BJ (cell line): ENCODE results near the gene KRR1. TPM values are rescaled to one million over a fixed set of nuclear protein-coding genes. Genes with fewer than 3 reads are reported as not detected.
"Not testable (repeated sequence)": the region's sequence is repeated elsewhere in the genome, so short reads cannot be mapped to it uniquely, and the experiment has no call there.

Experiments used
- CTCF ChIA-PET: fragments of 350-600 bp; formaldehyde crosslinking; extraction: SDS; loops from one replicate; lab custom pipeline; 2021; ENCODE audit warnings: antibody characterized with exemption, inconsistent platforms; lab: Yijun Ruan, JAX
- POLR2A ChIA-PET: fragments of 300-600 bp; sonication (Branson Sonifier 250); formaldehyde crosslinking; extraction: SDS; loops from one replicate; lab custom pipeline; 2021; ENCODE audit warnings: antibody characterized with exemption; lab: Charles Lee
- DNase-seq: peaks from one replicate; pipeline ENCODE4 v3.0.0-alpha.2; 2011; ENCODE audit warnings: low read depth
- H3K27me3 ChIP-seq: 2 replicates; pipeline ENCODE4 v1.6.0; 2011; ENCODE audit warnings: low read length; ENCODE audit not compliant: control insufficient read depth, insufficient read depth
- H3K36me3 ChIP-seq: 2 replicates; pipeline ENCODE4 v1.5.1; 2011; ENCODE audit warnings: low read length; ENCODE audit not compliant: control insufficient read depth, insufficient read depth
- H3K4me3 ChIP-seq: 2 replicates; pipeline ENCODE4 v1.5.1; 2011; ENCODE audit warnings: low read depth, mild to moderate bottlenecking, control low read depth, low read length
- CTCF ChIP-seq: IDR thresholded peaks from 2 replicates; pipeline ENCODE4 v1.5.1; 2011; ENCODE audit warnings: low read depth, mild to moderate bottlenecking, control low read depth, inconsistent platforms, low read length, moderate library complexity; ENCODE audit not compliant: insufficient read depth
- polyA plus RNA-seq: library from polyadenylated mRNA; depleted of rRNA; stranded (reverse); fragments of >200 nt; gene quantifications from 2 replicates; pipeline ENCODE4 v1.2.3, GENCODE V29; 2011

KRR1 gene
- polyA plus RNA-seq, 1 experiment, result 10.4 TPM

DNA sequence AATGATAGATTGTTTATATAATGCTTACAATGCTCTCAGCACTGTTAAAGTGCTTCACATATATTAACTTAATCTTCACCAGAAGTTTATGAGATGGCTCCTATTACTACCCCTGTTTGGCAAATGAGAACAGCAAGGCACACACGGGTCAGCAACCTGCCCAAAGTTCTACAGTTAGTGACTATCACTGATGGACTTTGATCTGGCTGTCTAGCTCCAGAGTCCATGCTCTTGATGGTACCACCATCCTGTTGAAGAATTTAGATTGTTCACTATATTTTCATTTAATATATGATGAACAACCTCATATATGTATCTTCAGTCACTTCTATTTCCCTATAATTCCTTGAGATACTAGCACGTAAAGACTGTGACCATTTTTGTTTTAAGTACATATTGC is 20.2 kb downstream of the KRR1 start:
- peaks cover 3% of the 10 kb centered on the region; the same call in 1 of the 2 replicates for H3K36me3 ChIP-seq
- ChIA-PET CTCF (no interaction called here), POLR2A (no interaction called here)
- no peaks in the 10 kb centered on the region for H3K27me3 ChIP-seq
- H3K4me3 ChIP-seq, result no peak overlapping the region
- no peak for TF ChIP-seq CTCF
- DNase-seq, result no peak

GRCh38 chr12:75489613-75490210 is 21.7 kb downstream of the KRR1 start:
- H3K4me3 ChIP-seq, result no peak overlapping the region
- ChIA-PET CTCF (interaction anchor here (0.6 kb wide), 1 partner anchor 9 kb away, joined by 3 read pairs; no protein-coding TSS in a partner anchor), POLR2A (interaction anchor here (0.7 kb wide), 1 partner anchor 542 kb away, joined by 3 read pairs; the partner anchor contains the start of gene PHLDA1)
- TF ChIP-seq CTCF, result no peak
- H3K27me3 ChIP-seq, result no peaks in the 10 kb centered on the region
- no peak for DNase-seq
- H3K36me3 ChIP-seq, result peaks cover 1% of the 10 kb centered on the region; the same call in 1 of the 2 replicates

GRCh38 chr12:75489187-75489586 is 22.2 kb downstream of the KRR1 start:
- ChIA-PET CTCF (interaction anchor here (0.6 to 0.8 kb wide), 2 partner anchors 52 to 155 kb away, joined by 3 read pairs; no protein-coding TSS in a partner anchor), POLR2A (interaction anchor here (0.7 kb wide), 1 partner anchor 542 kb away, joined by 3 read pairs; the partner anchor contains the start of gene PHLDA1)
- H3K4me3 ChIP-seq, result no peak overlapping the region
- peaks cover 1% of the 10 kb centered on the region; the same call in 1 of the 2 replicates for H3K36me3 ChIP-seq
- no peaks in the 10 kb centered on the region for H3K27me3 ChIP-seq
- DNase-seq, result no peak
- TF ChIP-seq CTCF, result no peak

- ChIA-PET POLR2A (no interaction called here), CTCF (interaction anchor here (0.6 to 0.8 kb wide), 2 partner anchors 52 to 155 kb away, joined by 3 read pairs; no protein-coding TSS in a partner anchor)
- no peak overlapping the region for H3K4me3 ChIP-seq
- H3K36me3 ChIP-seq, result peaks cover 1% of the 10 kb centered on the region; the same call in 1 of the 2 replicates
- no peak for DNase-seq
- peak; percentile 50 for TF ChIP-seq CTCF
- H3K27me3 ChIP-seq, result no peaks in the 10 kb centered on the region
Measured at GRCh38 chr12:75488553-75488952, 22.9 kb downstream of the KRR1 start.

- POLR2A ChIA-PET, result no interaction called here
- no peak for DNase-seq
- Histone ChIP-seq H3K36me3 (no peaks in the 10 kb centered on the region), H3K4me3 (no peak overlapping the region), H3K27me3 (no peaks in the 10 kb centered on the region)
- CTCF ChIA-PET, result interaction anchor here (1.5 kb wide), 1 partner anchor 14 kb away, joined by 3 read pairs; no protein-coding TSS in a partner anchor
- TF ChIP-seq CTCF, result no peak
Measured at GRCh38 chr12:75487308-75487707, 24.1 kb downstream of the KRR1 start.

DNA sequence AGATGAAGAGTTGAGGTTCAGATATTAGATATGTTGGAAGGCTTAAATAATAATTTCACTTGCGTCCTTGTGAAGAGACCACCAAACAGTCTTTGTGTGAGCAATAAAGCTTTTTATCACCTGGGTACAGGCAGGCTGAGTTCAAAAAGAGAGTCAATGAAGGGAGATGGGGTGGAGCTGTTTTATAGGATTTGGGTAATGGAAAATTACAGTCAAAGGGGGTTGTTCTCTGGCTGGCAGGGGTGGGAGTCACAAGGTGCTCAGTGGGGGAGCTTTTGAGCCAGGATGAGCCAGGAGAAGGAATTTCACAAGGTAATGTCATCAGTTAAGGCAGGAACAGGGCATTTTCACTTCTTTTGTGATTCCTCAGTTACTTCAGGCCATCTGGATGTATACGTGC is 27.0 kb downstream of the KRR1 start:
- POLR2A ChIA-PET, H3K36me3 ChIP-seq, H3K4me3 ChIP-seq, H3K27me3 ChIP-seq, DNase-seq: not testable (repeated sequence)
- CTCF ChIA-PET, result interaction anchor here (0.5 to 7.3 kb wide), 13 partner anchors 12 to 154 kb away, joined by 3 to 28 read pairs (median 4); partner anchors contain the start of genes CAPS2, GLIPR1L1, GLIPR1L2 and KRR1
